GM12801 (cell line): ENCODE measurements around the gene PAK5.

Experiments
- CTCF ChIP-seq: IDR thresholded peaks from one replicate; pipeline ENCODE4 v1.5.1; 2011; ENCODE audit warnings: control low read depth; ENCODE audit not compliant: insufficient read length; ENCODE audit errors: extremely low read depth

Gene PAK5

GRCh38 chr20:9581509-9581908 is 257.4 kb downstream of the PAK5 start:
- TF ChIP-seq CTCF, result no peak

DNA sequence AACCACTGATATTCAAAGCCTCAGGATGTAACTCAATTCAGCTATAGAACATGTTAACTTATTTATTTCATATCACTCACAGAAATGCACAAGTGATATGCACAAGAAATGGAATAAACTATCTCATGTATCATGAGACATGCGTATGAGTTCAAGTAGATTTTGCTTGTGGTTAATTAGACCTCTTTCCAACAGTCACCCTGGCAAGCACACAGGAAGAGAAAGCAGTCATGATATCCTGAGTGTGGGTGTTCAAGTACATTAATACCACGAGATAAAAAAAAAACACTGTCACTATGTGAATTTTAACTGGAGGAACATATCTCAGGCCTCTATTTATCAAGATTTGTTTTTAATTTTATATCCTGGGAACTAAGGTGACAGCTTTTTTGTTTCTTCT is 260.3 kb downstream of the PAK5 start:
- TF ChIP-seq CTCF, result no peak

DNA sequence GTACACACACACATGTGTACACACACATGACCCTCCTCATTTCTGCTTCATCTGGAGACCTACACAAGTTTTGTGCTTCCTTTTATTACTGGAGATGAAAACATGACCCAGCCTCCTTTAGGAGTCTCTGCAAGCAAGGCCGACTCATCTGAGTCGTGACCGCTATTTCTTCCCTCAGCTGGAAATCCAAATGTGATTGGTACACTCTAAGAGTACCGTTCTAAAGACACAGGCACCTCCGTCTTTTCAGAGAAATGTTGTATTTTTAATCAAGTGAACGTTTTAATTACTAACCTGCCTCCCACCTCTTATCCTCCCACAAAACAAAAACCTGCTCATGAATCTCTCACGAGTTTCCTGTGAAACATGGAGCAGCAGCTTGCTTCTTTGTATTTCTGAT is 261.5 kb downstream of the PAK5 start:
- TF ChIP-seq CTCF, result no peak

DNA sequence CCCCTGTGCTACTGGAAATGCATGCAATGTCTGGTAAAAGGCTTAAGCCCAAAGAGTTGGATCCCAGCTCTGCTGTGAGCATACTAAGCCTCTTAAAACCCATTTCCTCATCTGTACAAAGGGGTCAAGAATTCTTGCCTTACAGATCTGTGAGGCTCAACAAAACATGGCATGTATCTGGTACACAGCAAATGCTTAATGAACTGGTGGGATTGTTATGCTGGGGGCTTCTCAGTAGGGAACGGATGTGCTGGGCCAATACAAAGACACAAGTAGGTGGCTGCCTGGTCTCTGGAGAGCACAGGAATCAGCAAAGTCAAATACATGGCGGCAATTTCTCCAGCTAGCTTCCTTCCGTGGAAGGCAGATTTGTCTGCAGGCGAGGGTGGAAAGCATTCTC is 262.2 kb downstream of the PAK5 start:
- no peak for TF ChIP-seq CTCF

GRCh38 chr20:9575836-9576235 is 263.0 kb downstream of the PAK5 start:
- no peak for TF ChIP-seq CTCF

DNA sequence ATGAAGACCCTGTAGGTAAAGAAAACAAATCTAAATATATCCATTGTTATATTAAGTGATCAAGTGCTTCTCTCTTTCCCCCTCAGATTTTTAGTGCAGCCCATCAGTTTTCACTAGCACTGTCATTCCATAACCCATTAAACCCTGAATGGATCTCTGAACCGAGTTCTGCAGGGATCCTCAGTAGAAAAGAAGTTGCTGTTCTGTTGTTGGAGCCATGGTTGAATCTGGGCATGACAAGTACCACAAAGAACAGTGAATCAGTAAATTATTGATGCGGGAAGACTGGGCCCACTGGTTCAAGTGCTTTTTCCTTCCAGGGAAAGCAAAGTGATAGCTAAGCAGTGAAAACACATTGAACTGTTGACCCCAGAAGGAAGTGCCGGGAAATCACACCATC is 264.1 kb downstream of the PAK5 start:
- no peak for TF ChIP-seq CTCF

DNA sequence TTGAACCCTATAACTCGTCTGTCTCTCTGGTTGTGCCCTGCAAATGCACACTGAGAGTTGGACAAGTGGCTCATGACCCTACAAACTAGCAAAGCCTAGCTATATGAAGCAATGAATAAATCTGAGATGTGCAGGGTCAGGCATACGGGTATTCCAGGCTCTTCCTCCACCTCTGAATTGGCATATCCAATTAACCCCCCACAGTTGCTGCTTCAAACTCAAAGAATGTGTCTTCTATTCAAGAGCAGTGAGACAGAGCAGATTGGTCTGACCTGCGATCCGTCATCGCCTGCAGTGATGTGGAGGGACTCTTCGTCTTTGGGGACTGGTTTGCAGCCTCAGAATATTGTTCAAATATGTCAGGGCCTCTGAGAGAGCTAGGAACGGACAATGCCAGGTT is 264.7 kb downstream of the PAK5 start:
- TF ChIP-seq CTCF, result no peak
